Mesothelial cell of epicardium (in vitro differentiated cells): ENCODE results near the gene RAB6A. TPM values are rescaled to one million over a fixed set of nuclear protein-coding genes. Genes with fewer than 3 reads are reported as not detected.
"Not testable (repeated sequence)": the region's sequence is repeated elsewhere in the genome, so short reads cannot be mapped to it uniquely, and the experiment has no call there.

Source experiments
- DNase-seq, 2 experiments: peaks; one replicate each; pipeline ENCODE4 v3.0.0; 2021; ENCODE audit warnings: low spot score in 2 of 2; ENCODE audit not compliant: unreplicated experiment in 2 of 2
- H3K27ac Mint-ChIP-seq: 2 replicates; pipeline ENCODE4 v1.8.0; 2021; ENCODE audit warnings: mixed read lengths
- H3K27me3 Mint-ChIP-seq: 2 replicates; pipeline ENCODE4 v1.8.0; 2021; ENCODE audit warnings: low read depth, mixed read lengths
- H3K36me3 Mint-ChIP-seq: 2 replicates; pipeline ENCODE4 v1.8.0; 2021; ENCODE audit warnings: mixed read lengths
- H3K4me1 Mint-ChIP-seq: 2 replicates; pipeline ENCODE4 v1.8.0; 2021; ENCODE audit warnings: mixed read lengths
- H3K4me3 Mint-ChIP-seq: 2 replicates; pipeline ENCODE4 v1.8.0; 2021; ENCODE audit warnings: mild to moderate bottlenecking, moderate library complexity, mixed read lengths
- H3K9me3 Mint-ChIP-seq: 2 replicates; pipeline ENCODE4 v1.8.0; 2021; ENCODE audit warnings: mixed read lengths
- CTCF ChIP-seq: fragments of 200-600 bp; sonication (generic); IDR thresholded peaks from one replicate; pipeline ENCODE4 v1.5.0; 2021; ENCODE audit warnings: antibody characterized with exemption; ENCODE audit not compliant: unreplicated experiment
- total RNA-seq: library from RNA; stranded (reverse); gene quantifications from 3 replicates; pipeline ENCODE4 v1.2.1, GENCODE V29; 2021

The RAB6A gene
- total RNA-seq, 1 donor from 2014 or later: 66.3 TPM

GRCh38 chr11:73748300-73748699 is 12.6 kb downstream of the RAB6A start:
- Mint-ChIP-seq H3K4me1 (peaks cover 7% of the 10 kb centered on the region), H3K36me3 (peaks cover 6% of the 10 kb centered on the region), H3K4me3 (no peak overlapping the region), H3K27ac (no peak overlapping the region), H3K27me3 (no peaks in the 10 kb centered on the region), H3K9me3 (no peaks in the 10 kb centered on the region)
- no peak for TF ChIP-seq CTCF
- no peak for DNase-seq

- H3K27me3 Mint-ChIP-seq: no peaks in the 10 kb centered on the region
- DNase-seq: no peak
- H3K4me1 Mint-ChIP-seq: peaks cover 7% of the 10 kb centered on the region
- no peak overlapping the region for H3K4me3 Mint-ChIP-seq
- H3K36me3 Mint-ChIP-seq: peaks cover 7% of the 10 kb centered on the region
- peak overlapping the region; percentile 7 for H3K27ac Mint-ChIP-seq
- H3K9me3 Mint-ChIP-seq: no peaks in the 10 kb centered on the region
- no peak for TF ChIP-seq CTCF
Observed at GRCh38 chr11:73747762-73748161, 13.1 kb downstream of the RAB6A start.

- no peak for TF ChIP-seq CTCF
- H3K4me1 Mint-ChIP-seq: peaks cover 1% of the 10 kb centered on the region
- no peak overlapping the region for H3K27ac Mint-ChIP-seq
- no peak for DNase-seq
- no peaks in the 10 kb centered on the region for H3K27me3 Mint-ChIP-seq
- H3K36me3 Mint-ChIP-seq: peaks cover 10% of the 10 kb centered on the region
- H3K9me3 Mint-ChIP-seq: no peaks in the 10 kb centered on the region
- H3K4me3 Mint-ChIP-seq: no peak overlapping the region
Observed at GRCh38 chr11:73746701-73747100, 14.2 kb downstream of the RAB6A start.

- Mint-ChIP-seq H3K4me1 (no peaks in the 10 kb centered on the region), H3K9me3 (no peaks in the 10 kb centered on the region), H3K36me3 (peaks cover 13% of the 10 kb centered on the region), H3K27ac (no peak overlapping the region), H3K27me3 (no peaks in the 10 kb centered on the region), H3K4me3 (no peak overlapping the region)
- TF ChIP-seq CTCF: no peak
- no peak for DNase-seq
Observed at GRCh38 chr11:73743045-73743444, 17.8 kb downstream of the RAB6A start.

GRCh38 chr11:73735959-73736358 is 24.9 kb downstream of the RAB6A start:
- DNase-seq, H3K4me1 Mint-ChIP-seq, H3K27me3 Mint-ChIP-seq, H3K9me3 Mint-ChIP-seq, H3K4me3 Mint-ChIP-seq, H3K27ac Mint-ChIP-seq: not testable (repeated sequence)
- H3K36me3 Mint-ChIP-seq: peaks cover 26% of the 10 kb centered on the region

GRCh38 chr11:73734993-73735392 is 25.9 kb downstream of the RAB6A start:
- DNase-seq: no peak
- H3K27ac Mint-ChIP-seq: peak overlapping the region; percentile 3
- H3K4me1 Mint-ChIP-seq: no peaks in the 10 kb centered on the region
- no peaks in the 10 kb centered on the region for H3K27me3 Mint-ChIP-seq
- peaks cover 28% of the 10 kb centered on the region for H3K36me3 Mint-ChIP-seq
- no peak overlapping the region for H3K4me3 Mint-ChIP-seq
- peaks cover 5% of the 10 kb centered on the region for H3K9me3 Mint-ChIP-seq
- no peak for TF ChIP-seq CTCF

- not testable (repeated sequence) for H3K27me3 Mint-ChIP-seq, DNase-seq, H3K4me1 Mint-ChIP-seq, H3K27ac Mint-ChIP-seq, H3K9me3 Mint-ChIP-seq, H3K4me3 Mint-ChIP-seq
- peaks cover 28% of the 10 kb centered on the region for H3K36me3 Mint-ChIP-seq
Observed at GRCh38 chr11:73734011-73734410, 26.9 kb downstream of the RAB6A start.

- H3K4me3 Mint-ChIP-seq, H3K9me3 Mint-ChIP-seq, DNase-seq, H3K27ac Mint-ChIP-seq, H3K4me1 Mint-ChIP-seq, H3K27me3 Mint-ChIP-seq: not testable (repeated sequence)
- peaks cover 32% of the 10 kb centered on the region for H3K36me3 Mint-ChIP-seq
Observed at GRCh38 chr11:73732936-73733335, 27.9 kb downstream of the RAB6A start.
